SK-N-SH treated with all-trans-retinoic acid at 6 μM for 48 hours (cell line): ENCODE results near the gene GJA1.
A peak's percentile ranks its signal among the peaks of the same experiment; 100 is the strongest.
"Not testable (repeated sequence)": the region's sequence is repeated elsewhere in the genome, so short reads cannot be mapped to it uniquely, and the experiment has no call there.

Experiments
- ATAC-seq: fragments of 200-7000 bp; cut with Tn5 transposase; 3 replicates; pipeline ENCODE4 v1.9.1; 2020; ENCODE audit warnings: mild to moderate bottlenecking, moderate library complexity
- ARNTL ChIP-seq: fragments of 450-650 bp; formaldehyde crosslinking; IDR thresholded peaks from 2 replicates; pipeline ENCODE4 v1.5.0; 2020; ENCODE audit warnings: low read depth, mild to moderate bottlenecking, moderate library complexity, borderline replicate concordance
- BACH2 ChIP-seq: fragments of 250-450 bp; sonication (Bioruptor Pico); IDR thresholded peaks from 2 replicates; pipeline ENCODE4 v1.9.0; 2021; ENCODE audit warnings: mild to moderate bottlenecking, borderline replicate concordance
- ESRRG ChIP-seq: fragments of 250-450 bp; sonication (Bioruptor Pico); IDR thresholded peaks from 2 replicates; pipeline ENCODE4 v1.6.1; 2021; ENCODE audit warnings: mild to moderate bottlenecking
- GLIS3 ChIP-seq: fragments of 250-450 bp; sonication (Bioruptor Pico); IDR thresholded peaks from 2 replicates; pipeline ENCODE4 v1.5.0; 2020; ENCODE audit warnings: mild to moderate bottlenecking, moderate library complexity
- ISL1 ChIP-seq: fragments of 250-450 bp; sonication (Bioruptor Pico); IDR thresholded peaks from 2 replicates; pipeline ENCODE4 v2.1.2; 2022; ENCODE audit warnings: mild to moderate bottlenecking, moderate library complexity
- OSR1 ChIP-seq: fragments of 250-450 bp; sonication (Bioruptor Pico); IDR thresholded peaks from 2 replicates; pipeline ENCODE4 v1.8.0; 2022; ENCODE audit warnings: moderate library complexity, mild to moderate bottlenecking, inconsistent platforms
- PPARA ChIP-seq: fragments of 250-450 bp; sonication (Bioruptor Pico); IDR thresholded peaks from 2 replicates; pipeline ENCODE4 v1.5.0; 2020; ENCODE audit warnings: mild to moderate bottlenecking, borderline replicate concordance
- RARB ChIP-seq: fragments of 250-450 bp; sonication (Bioruptor Pico); IDR thresholded peaks from 2 replicates; pipeline ENCODE4 v1.8.0; 2021; ENCODE audit warnings: mild to moderate bottlenecking, moderate library complexity
- SNAI2 ChIP-seq: fragments of 250-450 bp; sonication (Bioruptor Pico); IDR thresholded peaks from 2 replicates; pipeline ENCODE4 v1.5.0; 2020; ENCODE audit warnings: mild to moderate bottlenecking, moderate library complexity
- TCF4 ChIP-seq: fragments of 250-450 bp; sonication (Bioruptor Pico); IDR thresholded peaks from 2 replicates; pipeline ENCODE4 v1.8.0; 2021; ENCODE audit warnings: mild to moderate bottlenecking, moderate library complexity, borderline replicate concordance
- TOX ChIP-seq: fragments of 250-450 bp; sonication (Bioruptor Pico); IDR thresholded peaks from 2 replicates; pipeline ENCODE4 v1.8.0; 2021; ENCODE audit warnings: mild to moderate bottlenecking, moderate library complexity, borderline replicate concordance
- ZC3H10 ChIP-seq: fragments of 250-450 bp; sonication (Bioruptor Pico); IDR thresholded peaks from 2 replicates; pipeline ENCODE4 v1.5.1; 2021; ENCODE audit warnings: mild to moderate bottlenecking, moderate library complexity
- ZFP3 ChIP-seq: fragments of 250-450 bp; sonication (Bioruptor Pico); IDR thresholded peaks from 2 replicates; pipeline ENCODE4 v1.5.0; 2020; ENCODE audit warnings: mild to moderate bottlenecking, moderate library complexity
- ZFP30 ChIP-seq: fragments of 450-650 bp; formaldehyde crosslinking; IDR thresholded peaks from 2 replicates; pipeline ENCODE4 v1.5.0; 2022; ENCODE audit warnings: mild to moderate bottlenecking, moderate library complexity
- ZNF565 ChIP-seq: fragments of 450-650 bp; formaldehyde crosslinking; conservative IDR thresholded peaks from 2 replicates; pipeline ENCODE4 v1.5.0; 2020; ENCODE audit warnings: low read depth, mild to moderate bottlenecking, moderate library complexity
- ZNF70 ChIP-seq: fragments of 450-650 bp; formaldehyde crosslinking; IDR thresholded peaks from 2 replicates; pipeline ENCODE4 v1.5.0; 2020; ENCODE audit warnings: mild to moderate bottlenecking, moderate library complexity
- ZNF8 ChIP-seq: fragments of 450-650 bp; formaldehyde crosslinking; IDR thresholded peaks from 2 replicates; pipeline ENCODE4 v1.5.0; 2020; ENCODE audit warnings: mild to moderate bottlenecking, moderate library complexity
- TF ChIP-seq, protein P1 (sequence below): fragments of 250-450 bp; sonication (Bioruptor Pico); IDR thresholded peaks from 2 replicates; pipeline ENCODE4 v1.5.1; 2021; ENCODE audit warnings: mild to moderate bottlenecking, moderate library complexity
- TF ChIP-seq, protein P2 (sequence below): fragments of 250-450 bp; sonication (Bioruptor Pico); IDR thresholded peaks from 2 replicates; pipeline ENCODE4 v1.8.0; 2020; ENCODE audit warnings: mild to moderate bottlenecking, moderate library complexity, borderline replicate concordance
- TF ChIP-seq, protein P3 (sequence below): fragments of 250-450 bp; sonication (Bioruptor Pico); IDR thresholded peaks from 2 replicates; pipeline ENCODE4 v1.8.0; 2021; ENCODE audit warnings: low read depth, mild to moderate bottlenecking, moderate library complexity, borderline replicate concordance
- TF ChIP-seq, protein P4 (sequence below): fragments of 250-450 bp; sonication (Bioruptor Pico); IDR thresholded peaks from 2 replicates; pipeline ENCODE4 v1.5.1; 2020; ENCODE audit warnings: low read depth, mild to moderate bottlenecking, moderate library complexity

GJA1 gene

DNA sequence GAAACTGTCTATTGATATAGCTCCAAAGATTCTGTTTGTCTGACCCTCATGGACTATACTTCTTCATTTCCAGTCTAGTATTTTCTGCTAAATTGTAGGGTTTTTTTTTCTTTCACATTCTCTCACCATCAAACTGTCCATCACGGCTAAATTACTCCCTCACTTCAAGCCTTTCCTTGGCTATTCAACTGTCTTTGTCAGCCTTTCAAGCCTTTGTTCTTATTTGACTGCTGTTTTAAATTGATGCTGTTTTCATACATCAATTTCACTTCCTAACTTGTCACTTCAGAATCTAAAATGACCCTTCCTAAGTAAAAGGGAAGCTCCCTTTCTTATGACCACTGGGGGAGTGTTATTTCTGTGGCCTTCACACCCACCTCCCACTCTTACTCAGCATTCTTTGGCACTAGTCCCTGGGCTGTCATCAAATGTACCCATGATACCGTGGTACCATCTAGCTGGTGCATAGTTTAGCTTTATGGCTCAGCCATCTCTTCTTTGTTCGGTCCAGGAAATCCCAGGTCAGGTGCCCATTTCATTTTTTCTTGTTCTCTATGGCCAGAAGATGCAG, 8.6 kb downstream of the GJA1 start:
- peak; percentile 39; the same call in 1 of the 3 replicates for ATAC-seq
- no peak for TF ChIP-seq RARB (CRISPR knock-in tag)

DNA sequence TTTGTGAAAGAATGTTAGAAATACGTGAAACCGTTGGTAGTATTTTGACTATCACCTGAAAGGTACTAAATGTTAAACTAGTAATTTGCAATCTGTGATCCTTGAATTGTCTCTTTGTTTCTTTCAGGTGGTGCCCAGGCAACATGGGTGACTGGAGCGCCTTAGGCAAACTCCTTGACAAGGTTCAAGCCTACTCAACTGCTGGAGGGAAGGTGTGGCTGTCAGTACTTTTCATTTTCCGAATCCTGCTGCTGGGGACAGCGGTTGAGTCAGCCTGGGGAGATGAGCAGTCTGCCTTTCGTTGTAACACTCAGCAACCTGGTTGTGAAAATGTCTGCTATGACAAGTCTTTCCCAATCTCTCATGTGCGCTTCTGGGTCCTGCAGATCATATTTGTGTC, 11.3 kb downstream of the GJA1 start:
- not testable (repeated sequence) for ATAC-seq

DNA sequence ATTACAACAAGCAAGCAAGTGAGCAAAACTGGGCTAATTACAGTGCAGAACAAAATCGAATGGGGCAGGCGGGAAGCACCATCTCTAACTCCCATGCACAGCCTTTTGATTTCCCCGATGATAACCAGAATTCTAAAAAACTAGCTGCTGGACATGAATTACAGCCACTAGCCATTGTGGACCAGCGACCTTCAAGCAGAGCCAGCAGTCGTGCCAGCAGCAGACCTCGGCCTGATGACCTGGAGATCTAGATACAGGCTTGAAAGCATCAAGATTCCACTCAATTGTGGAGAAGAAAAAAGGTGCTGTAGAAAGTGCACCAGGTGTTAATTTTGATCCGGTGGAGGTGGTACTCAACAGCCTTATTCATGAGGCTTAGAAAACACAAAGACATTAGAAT, 12.3 kb downstream of the GJA1 start:
- not testable (repeated sequence) for ATAC-seq

DNA sequence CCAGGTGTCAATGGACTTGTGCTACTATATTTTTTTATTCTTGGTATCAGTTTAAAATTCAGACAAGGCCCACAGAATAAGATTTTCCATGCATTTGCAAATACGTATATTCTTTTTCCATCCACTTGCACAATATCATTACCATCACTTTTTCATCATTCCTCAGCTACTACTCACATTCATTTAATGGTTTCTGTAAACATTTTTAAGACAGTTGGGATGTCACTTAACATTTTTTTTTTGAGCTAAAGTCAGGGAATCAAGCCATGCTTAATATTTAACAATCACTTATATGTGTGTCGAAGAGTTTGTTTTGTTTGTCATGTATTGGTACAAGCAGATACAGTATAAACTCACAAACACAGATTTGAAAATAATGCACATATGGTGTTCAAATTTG, 13.1 kb downstream of the GJA1 start:
- ATAC-seq = not testable (repeated sequence)

DNA sequence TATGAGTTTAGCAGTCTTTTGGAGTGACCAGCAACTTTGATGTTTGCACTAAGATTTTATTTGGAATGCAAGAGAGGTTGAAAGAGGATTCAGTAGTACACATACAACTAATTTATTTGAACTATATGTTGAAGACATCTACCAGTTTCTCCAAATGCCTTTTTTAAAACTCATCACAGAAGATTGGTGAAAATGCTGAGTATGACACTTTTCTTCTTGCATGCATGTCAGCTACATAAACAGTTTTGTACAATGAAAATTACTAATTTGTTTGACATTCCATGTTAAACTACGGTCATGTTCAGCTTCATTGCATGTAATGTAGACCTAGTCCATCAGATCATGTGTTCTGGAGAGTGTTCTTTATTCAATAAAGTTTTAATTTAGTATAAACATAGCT, 13.9 kb downstream of the GJA1 start:
- ATAC-seq = no peak
- TF ChIP-seq, protein P1, sequence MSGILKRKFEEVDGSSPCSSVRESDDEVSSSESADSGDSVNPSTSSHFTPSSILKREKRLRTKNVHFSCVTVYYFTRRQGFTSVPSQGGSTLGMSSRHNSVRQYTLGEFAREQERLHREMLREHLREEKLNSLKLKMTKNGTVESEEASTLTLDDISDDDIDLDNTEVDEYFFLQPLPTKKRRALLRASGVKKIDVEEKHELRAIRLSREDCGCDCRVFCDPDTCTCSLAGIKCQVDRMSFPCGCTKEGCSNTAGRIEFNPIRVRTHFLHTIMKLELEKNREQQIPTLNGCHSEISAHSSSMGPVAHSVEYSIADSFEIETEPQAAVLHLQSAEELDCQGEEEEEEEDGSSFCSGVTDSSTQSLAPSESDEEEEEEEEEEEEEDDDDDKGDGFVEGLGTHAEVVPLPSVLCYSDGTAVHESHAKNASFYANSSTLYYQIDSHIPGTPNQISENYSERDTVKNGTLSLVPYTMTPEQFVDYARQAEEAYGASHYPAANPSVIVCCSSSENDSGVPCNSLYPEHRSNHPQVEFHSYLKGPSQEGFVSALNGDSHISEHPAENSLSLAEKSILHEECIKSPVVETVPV (CRISPR knock-in tag) = no peak
- TF ChIP-seq, protein P2, sequence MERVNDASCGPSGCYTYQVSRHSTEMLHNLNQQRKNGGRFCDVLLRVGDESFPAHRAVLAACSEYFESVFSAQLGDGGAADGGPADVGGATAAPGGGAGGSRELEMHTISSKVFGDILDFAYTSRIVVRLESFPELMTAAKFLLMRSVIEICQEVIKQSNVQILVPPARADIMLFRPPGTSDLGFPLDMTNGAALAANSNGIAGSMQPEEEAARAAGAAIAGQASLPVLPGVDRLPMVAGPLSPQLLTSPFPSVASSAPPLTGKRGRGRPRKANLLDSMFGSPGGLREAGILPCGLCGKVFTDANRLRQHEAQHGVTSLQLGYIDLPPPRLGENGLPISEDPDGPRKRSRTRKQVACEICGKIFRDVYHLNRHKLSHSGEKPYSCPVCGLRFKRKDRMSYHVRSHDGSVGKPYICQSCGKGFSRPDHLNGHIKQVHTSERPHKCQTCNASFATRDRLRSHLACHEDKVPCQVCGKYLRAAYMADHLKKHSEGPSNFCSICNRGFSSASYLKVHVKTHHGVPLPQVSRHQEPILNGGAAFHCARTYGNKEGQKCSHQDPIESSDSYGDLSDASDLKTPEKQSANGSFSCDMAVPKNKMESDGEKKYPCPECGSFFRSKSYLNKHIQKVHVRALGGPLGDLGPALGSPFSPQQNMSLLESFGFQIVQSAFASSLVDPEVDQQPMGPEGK (CRISPR knock-in tag) = no peak
- no peak for TF ChIP-seq PPARA
- no peak for TF ChIP-seq ZNF565 (CRISPR knock-in tag)

DNA sequence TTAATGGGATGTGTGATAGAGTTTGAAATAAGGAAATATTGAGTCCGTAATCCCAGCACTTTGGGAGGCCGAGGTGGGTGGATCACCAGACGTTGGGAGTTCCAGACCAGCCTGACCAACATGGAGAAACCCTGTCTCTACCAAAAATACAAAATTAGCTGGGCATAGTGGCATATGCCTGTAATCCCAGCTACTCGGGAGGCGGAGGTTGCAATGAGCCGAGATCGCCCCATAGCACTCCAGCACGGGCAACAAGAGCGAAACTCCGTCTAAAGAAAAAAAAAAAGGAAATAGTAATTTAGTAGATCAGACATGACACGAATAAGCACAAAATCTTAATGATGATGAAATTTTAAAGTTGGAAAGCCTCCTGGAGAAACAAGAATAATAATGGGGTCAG, 14.8 kb downstream of the GJA1 start:
- ATAC-seq = no peak
- TF ChIP-seq, protein P2 (CRISPR knock-in tag) = no peak
- no peak for TF ChIP-seq ZNF70 (CRISPR knock-in tag)
- no peak for TF ChIP-seq ZC3H10 (CRISPR knock-in tag)
- no peak for TF ChIP-seq TOX (CRISPR knock-in tag)
- TF ChIP-seq ARNTL (CRISPR knock-in tag) = no peak
- TF ChIP-seq GLIS3 (CRISPR knock-in tag) = no peak
- no peak for TF ChIP-seq ZNF8
- no peak for TF ChIP-seq ZFP30 (CRISPR knock-in tag)
- no peak for TF ChIP-seq BACH2
- TF ChIP-seq OSR1 (CRISPR knock-in tag) = no peak
- TF ChIP-seq TCF4 (CRISPR knock-in tag) = no peak
- TF ChIP-seq ZNF565 (CRISPR knock-in tag) = no peak
- TF ChIP-seq, protein P3, sequence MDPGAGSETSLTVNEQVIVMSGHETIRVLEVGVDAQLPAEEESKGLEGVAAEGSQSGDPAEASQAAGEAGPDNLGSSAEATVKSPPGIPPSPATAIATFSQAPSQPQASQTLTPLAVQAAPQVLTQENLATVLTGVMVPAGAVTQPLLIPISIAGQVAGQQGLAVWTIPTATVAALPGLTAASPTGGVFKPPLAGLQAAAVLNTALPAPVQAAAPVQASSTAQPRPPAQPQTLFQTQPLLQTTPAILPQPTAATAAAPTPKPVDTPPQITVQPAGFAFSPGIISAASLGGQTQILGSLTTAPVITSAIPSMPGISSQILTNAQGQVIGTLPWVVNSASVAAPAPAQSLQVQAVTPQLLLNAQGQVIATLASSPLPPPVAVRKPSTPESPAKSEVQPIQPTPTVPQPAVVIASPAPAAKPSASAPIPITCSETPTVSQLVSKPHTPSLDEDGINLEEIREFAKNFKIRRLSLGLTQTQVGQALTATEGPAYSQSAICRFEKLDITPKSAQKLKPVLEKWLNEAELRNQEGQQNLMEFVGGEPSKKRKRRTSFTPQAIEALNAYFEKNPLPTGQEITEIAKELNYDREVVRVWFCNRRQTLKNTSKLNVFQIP (CRISPR knock-in tag) = no peak
- TF ChIP-seq, protein P4, sequence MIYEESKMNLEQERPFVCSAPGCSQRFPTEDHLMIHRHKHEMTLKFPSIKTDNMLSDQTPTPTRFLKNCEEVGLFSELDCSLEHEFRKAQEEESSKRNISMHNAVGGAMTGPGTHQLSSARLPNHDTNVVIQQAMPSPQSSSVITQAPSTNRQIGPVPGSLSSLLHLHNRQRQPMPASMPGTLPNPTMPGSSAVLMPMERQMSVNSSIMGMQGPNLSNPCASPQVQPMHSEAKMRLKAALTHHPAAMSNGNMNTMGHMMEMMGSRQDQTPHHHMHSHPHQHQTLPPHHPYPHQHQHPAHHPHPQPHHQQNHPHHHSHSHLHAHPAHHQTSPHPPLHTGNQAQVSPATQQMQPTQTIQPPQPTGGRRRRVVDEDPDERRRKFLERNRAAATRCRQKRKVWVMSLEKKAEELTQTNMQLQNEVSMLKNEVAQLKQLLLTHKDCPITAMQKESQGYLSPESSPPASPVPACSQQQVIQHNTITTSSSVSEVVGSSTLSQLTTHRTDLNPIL = no peak
- no peak for TF ChIP-seq ESRRG (CRISPR knock-in tag)
- no peak for TF ChIP-seq ISL1 (CRISPR knock-in tag)
- TF ChIP-seq SNAI2 (CRISPR knock-in tag) = no peak
- no peak for TF ChIP-seq RARB (CRISPR knock-in tag)
- TF ChIP-seq ZFP3 = no peak
